PC-3 (cell line): Measurements from ENCODE around the gene ARHGAP24.

Source experiments
- EZH2 ChIP-seq: fragments of 300-600 bp; sonication (generic); IDR thresholded peaks from one replicate; pipeline ENCODE4 v1.6.1; 2017; ENCODE audit warnings: antibody characterized with exemption, mild to moderate bottlenecking, low read length; ENCODE audit not compliant: unreplicated experiment
- EZH2phosphoT487 ChIP-seq: fragments of 300-600 bp; sonication (generic); IDR thresholded peaks from 2 replicates; pipeline ENCODE4 v1.6.1; 2018; ENCODE audit warnings: mild to moderate bottlenecking, antibody characterized with exemption, low read length, borderline replicate concordance
- TF ChIP-seq, protein P1 (sequence below): fragments of 300-600 bp; sonication (generic); conservative IDR thresholded peaks from 2 replicates; pipeline ENCODE4 v1.5.1; 2017; ENCODE audit warnings: antibody characterized with exemption, low read depth, mild to moderate bottlenecking, low read length

DNA sequence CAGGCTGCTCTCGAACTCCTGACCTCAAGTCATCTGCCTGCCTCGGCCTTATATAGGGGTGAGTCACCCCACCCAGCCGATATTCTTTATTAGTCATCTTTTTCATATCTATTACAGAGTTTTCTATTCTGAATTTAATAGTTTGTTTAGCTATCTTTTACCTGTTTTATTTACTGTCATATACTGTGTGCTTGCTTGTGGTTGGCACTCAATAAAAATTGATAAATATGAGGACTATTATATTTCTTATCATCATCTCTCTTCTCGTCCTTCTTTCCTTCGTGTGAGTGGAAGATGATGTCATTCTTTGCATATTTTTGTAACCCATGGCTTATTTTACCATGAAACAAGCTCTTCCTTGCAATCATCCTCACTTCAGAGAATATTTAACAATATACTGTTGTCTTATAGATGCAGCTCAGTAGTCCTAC, 265.5 kb downstream of the ARHGAP24 start:
- TF ChIP-seq, protein P1, sequence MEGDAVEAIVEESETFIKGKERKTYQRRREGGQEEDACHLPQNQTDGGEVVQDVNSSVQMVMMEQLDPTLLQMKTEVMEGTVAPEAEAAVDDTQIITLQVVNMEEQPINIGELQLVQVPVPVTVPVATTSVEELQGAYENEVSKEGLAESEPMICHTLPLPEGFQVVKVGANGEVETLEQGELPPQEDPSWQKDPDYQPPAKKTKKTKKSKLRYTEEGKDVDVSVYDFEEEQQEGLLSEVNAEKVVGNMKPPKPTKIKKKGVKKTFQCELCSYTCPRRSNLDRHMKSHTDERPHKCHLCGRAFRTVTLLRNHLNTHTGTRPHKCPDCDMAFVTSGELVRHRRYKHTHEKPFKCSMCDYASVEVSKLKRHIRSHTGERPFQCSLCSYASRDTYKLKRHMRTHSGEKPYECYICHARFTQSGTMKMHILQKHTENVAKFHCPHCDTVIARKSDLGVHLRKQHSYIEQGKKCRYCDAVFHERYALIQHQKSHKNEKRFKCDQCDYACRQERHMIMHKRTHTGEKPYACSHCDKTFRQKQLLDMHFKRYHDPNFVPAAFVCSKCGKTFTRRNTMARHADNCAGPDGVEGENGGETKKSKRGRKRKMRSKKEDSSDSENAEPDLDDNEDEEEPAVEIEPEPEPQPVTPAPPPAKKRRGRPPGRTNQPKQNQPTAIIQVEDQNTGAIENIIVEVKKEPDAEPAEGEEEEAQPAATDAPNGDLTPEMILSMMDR: no peak
- no peak for TF ChIP-seq EZH2
- no peak for TF ChIP-seq EZH2phosphoT487
